ENCODE measurements around the gene GATAD2A. TPM values are rescaled to one million over a fixed set of nuclear protein-coding genes. Genes with fewer than 3 reads are reported as not detected.

The GATAD2A gene
- total and polyA plus RNA-seq, 9 of the 15 experiments (the other 6 are each of a cell fraction or from before 2014, with no cell fraction given) = 2.4 to 226 (median 44.2) TPM

GRCh38 chr19:19487950-19488874 is 82.7 kb downstream of the GATAD2A start (continued):
- TF ChIP-seq HDAC2 (IDR thresholded peaks at IDR 0.05) = no peak; the same call in 1 of the 2 replicates
- TF ChIP-seq ZNF395 (CRISPR knock-in tag; IDR thresholded peaks at IDR 0.05) = 0 out of 2 replicates have a peak, but pooled peaks have one; percentile 71
- no peak for TF ChIP-seq CTBP1 (IDR thresholded peaks at IDR 0.05; ENCODE audit: borderline replicate concordance)
- TF ChIP-seq ETS2 (tag; IDR thresholded peaks at IDR 0.05; ENCODE audit: borderline replicate concordance, poor library complexity, severe bottlenecking) = no peak
- TF ChIP-seq NFXL1 (CRISPR knock-in tag; IDR thresholded peaks at IDR 0.05) = no peak
- no peak for TF ChIP-seq E2F6 (IDR thresholded peaks at IDR 0.05; ENCODE audit: borderline replicate concordance in 1 of 2, extremely low read depth in 1 of 2, insufficient read depth in 1 of 2, insufficient read length in 1 of 2, low read depth in 1 of 2, low read length in 1 of 2, poor library complexity in 1 of 2, severe bottlenecking in 1 of 2)
- TF ChIP-seq E4F1 (CRISPR knock-in tag; IDR thresholded peaks at IDR 0.05; ENCODE audit: borderline replicate concordance) = no peak
- no peak for TF ChIP-seq PTTG1 (tag; IDR thresholded peaks at IDR 0.05; ENCODE audit: low read depth)
- TF ChIP-seq NR1H2 (CRISPR knock-in tag; IDR thresholded peaks at IDR 0.05) = no peak
- peak; percentile 59 for TF ChIP-seq BHLHE40 (IDR thresholded peaks at IDR 0.05; ENCODE audit: low read length)
- TF ChIP-seq ARID3B (CRISPR knock-in tag; IDR thresholded peaks at IDR 0.05; ENCODE audit: borderline replicate concordance) = no peak
- no peak for TF ChIP-seq E2F5 (CRISPR knock-in tag; IDR thresholded peaks at IDR 0.05)
- TF ChIP-seq HNRNPUL1 (IDR thresholded peaks at IDR 0.05; ENCODE audit: low read length) = no peak
- 0 out of 2 replicates have a peak, but pooled peaks have one; percentile 16 for TF ChIP-seq NCOR1 (IDR thresholded peaks at IDR 0.05)
- TF ChIP-seq THAP7 (CRISPR knock-in tag; IDR thresholded peaks at IDR 0.05) = no peak
- no peak for TF ChIP-seq ZNF830 (CRISPR knock-in tag; IDR thresholded peaks at IDR 0.05)
- TF ChIP-seq ZNF79 (CRISPR knock-in tag; IDR thresholded peaks at IDR 0.05; ENCODE audit: low read depth) = no peak
